SK-MEL-5 (cell line): ENCODE measurements around the gene FGFBP2. TPM values are rescaled to one million over a fixed set of nuclear protein-coding genes. Genes with fewer than 3 reads are reported as not detected.
A peak's percentile ranks its signal among the peaks of the same experiment; 100 is the strongest.

ENCODE experiments used
- DNase-seq: peaks from one replicate; pipeline ENCODE4 v3.0.0-alpha.2; 2016; ENCODE audit warnings: low read depth, low spot score
- in situ Hi-C: cut with HindIII; loops from 2 replicates; pipeline ENCODE4 v1.10.0; 2016; ENCODE audit warnings: low sequenced_read_pairs, high pct_unique_total_duplicates, low pct_unique_long_range_greater_than_20kb
- total RNA-seq: library from RNA; depleted of rRNA; stranded (reverse); fragments of >200 nt; shearing (Covaris generic); gene quantifications from 2 replicates; pipeline ENCODE4 v1.2.3, GENCODE V29; 2014

The FGFBP2 gene
- total RNA-seq, 1 experiment from 2014 or later = 14.5 TPM

DNA sequence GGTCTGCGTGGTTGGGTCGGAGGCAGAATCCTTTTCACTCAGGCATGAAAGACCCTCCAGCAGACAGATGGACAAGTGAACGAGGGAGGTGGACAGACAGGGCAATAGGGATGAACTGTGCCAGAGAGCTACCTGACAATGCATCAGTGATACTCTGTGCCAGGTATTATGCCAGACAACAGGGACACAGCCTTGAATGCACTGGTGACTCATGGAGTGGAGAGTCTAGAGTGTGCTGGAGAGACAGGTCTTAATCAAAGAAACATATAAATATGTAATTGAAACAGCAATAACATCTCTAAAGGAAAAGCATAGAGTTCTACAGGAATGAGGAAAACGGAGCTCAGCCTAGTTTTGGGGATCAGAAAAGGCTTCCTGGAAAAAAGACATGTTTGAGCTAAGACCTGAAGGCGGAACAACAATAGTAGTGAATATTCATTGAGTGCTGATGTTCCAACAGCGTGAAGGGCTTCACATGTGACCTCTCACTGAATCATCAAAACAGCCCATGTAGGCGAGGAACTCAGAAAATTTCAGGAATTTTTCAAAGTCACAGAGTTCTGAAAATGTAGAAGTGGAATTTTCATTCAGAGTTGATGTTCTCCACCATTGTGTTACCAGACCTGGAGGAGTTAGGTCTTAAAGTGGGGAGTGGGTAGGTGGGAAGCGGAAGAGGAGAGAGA, 20.0 kb upstream of the FGFBP2 start:
- in situ Hi-C loops = no loop called here
- no peak for DNase-seq

DNA sequence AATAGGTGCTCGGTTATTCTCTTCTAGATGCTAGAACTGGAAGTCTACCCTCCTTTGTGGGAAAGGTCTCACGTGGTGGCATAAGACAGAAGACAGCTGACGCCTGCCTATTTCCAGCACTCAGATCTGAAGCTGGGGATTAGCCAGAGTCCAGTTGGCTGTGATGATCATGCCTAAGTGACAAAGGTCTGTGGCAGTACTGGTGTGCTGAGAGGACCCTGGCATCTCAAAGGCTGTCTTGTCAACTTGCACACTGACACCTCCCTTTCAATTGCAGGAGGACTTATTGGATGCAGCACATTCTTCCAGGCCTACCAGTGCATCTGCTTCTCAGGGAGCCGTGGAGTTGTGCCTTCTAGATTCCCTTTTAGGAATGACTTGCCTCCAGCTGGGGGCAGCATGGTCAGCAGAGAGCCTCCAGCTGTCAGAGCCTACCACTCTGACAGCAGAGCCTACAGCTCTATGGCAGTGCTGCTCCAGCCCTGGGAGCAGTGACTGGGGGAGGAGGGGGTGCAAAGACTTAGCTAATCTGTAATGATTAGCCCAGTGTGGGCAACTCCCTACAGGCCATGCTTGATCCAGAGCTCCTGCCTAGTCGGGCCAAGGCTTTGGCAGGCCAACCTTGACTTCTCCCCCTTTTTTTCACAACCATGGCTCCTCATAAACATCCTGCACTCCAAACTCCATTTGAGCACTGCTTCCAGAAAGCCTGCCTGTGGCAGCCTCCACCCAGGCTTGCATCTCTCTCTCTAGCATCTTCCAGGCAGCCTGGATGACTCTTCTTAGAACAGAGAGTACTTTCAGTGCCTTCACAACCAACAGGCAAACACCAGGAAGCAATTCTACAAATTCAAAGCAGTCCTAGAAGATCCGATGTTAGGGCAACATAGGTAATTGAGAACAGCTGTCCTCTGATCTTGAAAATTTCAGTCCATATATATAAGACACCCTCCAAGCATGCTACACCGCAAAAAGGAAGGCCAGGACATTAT, 13.8 kb upstream of the FGFBP2 start:
- peak; percentile 44 for DNase-seq
- in situ Hi-C loops = no loop called here

DNA sequence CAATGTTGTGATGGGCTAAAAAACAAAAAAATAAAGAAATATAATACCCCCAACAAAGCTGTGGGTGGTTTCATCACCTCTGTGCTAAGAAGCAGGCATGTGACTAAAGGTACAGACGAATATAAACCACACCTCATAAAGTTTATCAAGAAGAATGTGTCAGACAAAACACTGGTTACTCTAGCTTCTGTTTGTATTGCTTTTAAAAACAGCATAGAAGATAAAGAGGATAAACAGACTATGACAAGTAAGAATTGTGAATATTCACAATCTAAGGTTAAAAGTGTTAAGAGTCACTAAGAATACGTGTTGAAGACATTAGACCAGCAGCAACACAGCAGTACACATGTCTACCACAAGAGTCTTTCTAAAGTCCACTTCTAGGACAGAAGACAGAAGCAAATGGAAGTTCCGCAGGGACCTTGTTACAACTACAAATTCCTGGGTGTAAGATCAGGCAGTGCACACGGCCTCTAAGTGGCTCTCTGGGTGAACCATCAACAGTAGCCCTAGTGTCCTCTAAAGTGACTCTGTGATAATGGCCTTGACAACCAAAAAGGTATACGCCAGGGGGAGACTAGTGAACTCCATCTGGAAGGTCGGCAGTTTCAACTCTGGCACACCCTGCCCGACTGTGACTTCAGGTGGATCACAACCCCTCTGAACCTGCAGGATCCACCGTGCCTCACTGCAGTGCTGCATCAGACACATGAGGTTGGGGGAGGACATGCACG, 8.3 kb upstream of the FGFBP2 start:
- in situ Hi-C loops = no loop called here
- no peak for DNase-seq

DNA sequence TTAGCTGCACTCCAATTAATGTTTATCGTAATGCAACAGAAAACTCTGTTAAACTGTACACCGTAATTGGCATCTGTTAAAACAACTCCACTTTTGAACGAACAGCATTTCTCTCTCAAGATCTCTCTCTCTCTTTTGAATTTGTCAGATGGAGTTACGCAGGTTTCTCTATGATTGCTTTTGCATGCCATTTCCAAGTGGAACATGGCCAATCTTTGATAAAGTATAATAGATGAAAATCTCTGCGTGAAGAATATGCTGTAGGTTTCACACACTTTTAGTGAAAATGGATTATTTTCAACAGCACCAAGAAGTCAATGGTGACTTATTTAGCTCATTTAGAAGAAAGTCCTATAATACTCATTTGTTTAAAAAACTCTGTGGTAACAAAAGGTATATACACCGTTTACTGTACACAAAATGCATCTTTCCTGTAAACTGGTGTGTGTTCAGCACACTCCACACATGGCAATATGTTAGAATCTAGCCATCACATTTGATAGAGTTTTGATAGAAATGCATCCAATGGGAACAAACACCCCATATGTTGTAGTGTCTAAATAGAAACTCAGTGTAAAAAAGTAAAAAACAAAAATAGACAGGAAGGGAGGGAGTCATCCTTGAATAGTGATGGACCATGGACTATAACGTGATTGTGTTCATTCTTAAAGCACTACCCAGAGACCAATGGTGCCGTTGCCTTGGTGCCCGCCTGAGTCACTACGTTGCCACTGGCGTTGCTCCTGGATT, 5.8 kb upstream of the FGFBP2 start:
- in situ Hi-C loops = no loop called here
- no peak for DNase-seq

DNA sequence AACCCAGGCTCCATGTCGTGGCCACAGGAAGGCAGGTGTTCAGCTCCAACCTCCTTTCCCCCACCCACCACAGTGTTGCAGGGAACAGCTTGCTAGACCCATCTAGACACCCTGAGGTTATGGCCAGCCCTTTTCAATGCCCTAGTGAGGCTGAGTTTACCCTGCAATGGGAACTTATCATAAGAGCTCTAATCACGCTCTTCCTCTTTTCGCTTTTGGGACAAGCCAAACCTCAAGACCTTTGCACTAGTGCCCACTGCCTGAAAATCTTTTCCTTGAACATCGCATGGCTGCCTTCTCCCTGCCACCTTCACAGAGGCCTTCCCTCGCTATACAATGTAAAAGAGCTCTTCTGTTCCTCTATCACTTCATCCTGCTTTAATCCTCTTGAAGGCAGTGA, 2.4 kb upstream of the FGFBP2 start:
- in situ Hi-C loops = no loop called here
- no peak for DNase-seq

DNA sequence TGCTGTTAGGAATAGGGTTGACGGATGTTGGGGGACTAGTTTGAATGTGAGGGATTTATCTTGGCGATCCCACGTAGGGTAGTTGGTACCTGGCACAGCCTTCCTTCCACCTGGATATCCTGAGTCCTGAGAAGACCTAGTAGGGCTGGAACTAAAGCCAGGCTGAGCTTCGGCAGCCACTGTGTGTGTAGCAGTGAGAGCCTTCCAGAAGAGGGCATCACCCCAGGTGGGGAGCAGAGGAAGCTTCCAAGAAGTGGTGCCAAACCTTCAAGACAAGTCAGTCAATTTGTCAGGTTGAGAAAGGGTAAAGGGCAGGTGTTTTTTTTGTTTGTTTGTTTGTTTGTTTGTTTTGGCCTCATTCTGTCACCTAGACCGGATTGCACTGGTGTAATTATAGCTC, 1.2 kb upstream of the FGFBP2 start:
- in situ Hi-C loops = no loop called here
- DNase-seq = peak; percentile 24

DNA sequence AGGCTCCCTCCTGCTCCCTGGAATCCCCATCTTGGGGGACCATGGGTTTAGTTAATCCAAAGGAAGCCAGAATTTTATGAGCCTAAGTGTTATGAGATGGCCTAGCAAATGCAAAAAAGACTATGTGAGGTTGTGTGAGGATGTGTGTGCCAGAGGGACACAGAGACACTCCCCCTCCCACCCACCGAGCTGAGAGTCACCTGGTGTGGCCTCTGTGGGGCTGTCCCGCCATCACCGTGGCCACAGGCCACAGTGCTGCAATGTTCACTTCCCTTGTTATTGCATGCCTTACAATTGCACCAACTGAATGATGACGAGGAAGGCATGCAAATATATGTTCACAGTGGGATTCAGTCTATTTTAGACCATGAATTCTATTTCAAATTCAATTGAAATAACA, 601 bp upstream of the FGFBP2 start:
- DNase-seq = no peak
- in situ Hi-C loops = no loop called here

DNA sequence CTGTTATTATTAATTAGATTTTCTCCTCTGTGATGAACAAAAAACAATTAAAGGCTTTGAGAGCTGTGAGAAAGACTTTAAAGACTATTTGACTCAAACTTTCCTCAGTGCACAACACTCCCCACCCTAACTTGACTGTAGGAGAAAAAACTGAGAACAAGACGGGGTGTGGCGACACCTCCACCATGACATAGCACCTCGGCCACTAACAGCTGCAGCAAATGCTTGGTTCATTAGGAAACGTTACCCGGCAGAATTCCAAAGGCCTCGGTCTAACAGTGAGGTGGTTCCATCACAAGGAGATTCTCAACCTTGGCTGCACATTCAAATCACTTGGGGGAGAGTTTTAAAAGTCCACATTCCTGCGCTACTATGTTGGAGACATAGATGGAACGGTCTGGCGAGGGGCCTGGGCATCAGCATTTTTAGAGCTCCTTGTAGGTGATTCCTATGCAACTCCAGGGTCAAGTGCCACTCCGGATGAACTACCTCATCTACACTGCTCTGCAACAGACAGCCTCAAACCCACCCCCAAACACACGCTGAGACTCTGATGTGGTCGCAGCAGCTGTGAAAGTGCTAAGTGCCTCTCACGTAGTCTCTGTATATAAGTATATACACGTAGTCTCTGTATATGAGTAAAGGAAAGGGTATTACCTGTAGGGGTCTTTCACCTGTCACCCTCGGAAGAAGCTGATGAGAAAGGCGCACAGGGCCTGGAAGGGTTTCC, 1.0 kb downstream of the FGFBP2 start:
- in situ Hi-C loops = no loop called here
- no peak for DNase-seq

DNA sequence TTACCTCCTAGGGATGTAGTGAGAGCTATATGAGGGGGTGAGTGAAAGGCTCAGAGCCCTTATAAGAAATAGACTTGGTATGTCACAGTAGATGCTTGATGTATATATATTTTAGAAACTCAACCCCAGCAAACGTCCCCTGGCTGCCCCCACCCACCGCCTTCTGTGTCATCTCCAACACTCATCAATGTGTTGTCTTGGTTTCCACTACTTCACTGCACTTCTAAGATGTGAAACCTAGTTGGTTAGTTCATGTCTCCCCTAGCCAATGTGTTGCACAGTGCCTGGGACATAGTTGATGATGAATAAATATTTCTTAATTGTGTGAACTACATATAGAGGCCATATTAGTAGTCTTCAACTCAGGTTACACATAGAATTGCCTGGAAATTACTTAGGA, 4.4 kb downstream of the FGFBP2 start:
- DNase-seq = no peak
- in situ Hi-C loops = no loop called here

DNA sequence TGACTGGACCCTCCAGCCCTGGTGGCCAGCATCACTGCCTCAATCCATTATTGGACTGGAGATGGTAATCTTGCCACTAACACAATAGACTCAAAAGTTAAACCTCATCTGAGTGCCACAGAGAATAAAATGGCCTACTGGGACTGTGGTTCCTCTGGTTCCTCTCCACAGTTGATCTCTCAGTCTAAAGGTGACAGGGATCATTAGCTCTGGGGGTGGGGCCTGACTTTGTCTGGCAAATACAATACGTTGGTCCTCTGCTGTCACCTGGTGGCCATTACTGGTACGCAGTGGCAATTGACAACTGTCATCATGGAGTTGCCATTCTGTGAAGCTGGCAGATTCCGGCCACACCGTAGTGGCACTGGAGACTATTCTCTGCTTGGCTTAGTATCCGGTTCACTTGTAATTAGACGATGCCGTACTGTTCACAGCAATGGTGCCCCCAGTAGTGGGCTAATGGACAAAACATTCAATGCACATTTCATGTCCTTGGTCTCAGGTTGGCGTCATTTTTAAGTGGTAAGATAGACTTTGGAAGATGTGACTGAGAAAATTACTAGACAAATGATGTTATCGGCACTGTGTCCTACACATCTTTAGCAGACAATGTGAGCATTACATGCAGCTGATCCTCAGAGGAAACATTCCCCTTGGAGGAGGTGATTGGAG, 6.7 kb downstream of the FGFBP2 start:
- in situ Hi-C loops = no loop called here
- DNase-seq = peak; percentile 84

DNA sequence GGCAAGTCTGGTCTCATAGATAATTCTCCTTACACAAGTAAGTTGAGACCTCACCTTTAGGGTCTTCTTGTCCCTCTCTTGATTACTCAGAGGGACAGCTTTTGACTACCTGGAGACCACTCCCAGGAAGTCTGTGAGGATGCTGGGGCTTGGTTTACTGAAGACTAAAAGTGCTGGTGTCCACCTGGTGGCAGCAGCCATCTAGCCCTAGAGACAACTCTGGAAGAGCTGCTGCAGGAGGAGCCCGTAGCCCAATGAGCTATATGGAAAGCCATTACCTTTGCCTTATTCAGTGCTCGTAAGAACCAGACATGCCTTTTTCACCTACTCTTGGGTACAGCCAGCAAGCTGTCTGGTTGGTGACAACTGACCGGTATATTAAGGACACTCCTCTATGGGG, 7.3 kb downstream of the FGFBP2 start:
- DNase-seq = peak; percentile 30
- in situ Hi-C loops = no loop called here

DNA sequence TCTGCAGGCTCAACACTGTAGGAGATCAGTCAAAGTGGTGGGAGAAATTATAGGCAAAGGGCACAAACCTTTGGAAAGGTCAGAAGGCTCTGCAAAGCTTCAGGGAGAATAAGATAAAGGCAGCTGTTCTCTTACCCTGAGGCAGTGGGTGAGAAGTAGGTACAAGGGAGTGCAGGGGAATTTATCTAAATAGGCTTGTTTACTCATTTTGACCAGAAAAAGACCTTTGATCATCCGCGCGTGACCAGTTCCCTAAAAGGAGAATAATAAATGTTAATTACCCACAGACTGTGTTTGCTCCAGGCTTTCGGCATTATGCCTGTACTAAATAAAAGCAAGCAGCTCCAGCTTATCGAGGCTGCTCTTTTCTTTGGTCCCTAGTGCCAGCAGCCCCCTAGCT, 9.3 kb downstream of the FGFBP2 start:
- in situ Hi-C loops = no loop called here
- no peak for DNase-seq

DNA sequence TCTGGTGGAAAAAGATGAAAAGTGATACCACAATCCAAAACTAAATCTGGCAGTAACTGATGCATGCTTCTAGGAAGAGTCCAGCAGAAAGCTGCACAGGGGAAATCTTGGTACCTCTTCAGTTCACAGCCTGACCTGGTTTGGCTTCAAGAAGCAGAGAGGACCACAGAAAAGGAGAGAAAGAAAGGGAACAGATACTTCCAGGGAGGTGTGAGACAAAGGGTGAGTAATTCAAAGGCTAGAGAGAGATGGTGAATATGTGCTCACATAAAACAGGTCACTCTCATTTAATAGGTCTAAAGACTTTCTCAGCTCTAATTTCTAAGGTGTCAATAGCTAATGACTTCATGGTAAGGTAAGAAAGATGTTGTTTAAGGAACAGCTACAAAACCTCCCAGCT, 11.2 kb downstream of the FGFBP2 start:
- in situ Hi-C loops = no loop called here
- DNase-seq = no peak

DNA sequence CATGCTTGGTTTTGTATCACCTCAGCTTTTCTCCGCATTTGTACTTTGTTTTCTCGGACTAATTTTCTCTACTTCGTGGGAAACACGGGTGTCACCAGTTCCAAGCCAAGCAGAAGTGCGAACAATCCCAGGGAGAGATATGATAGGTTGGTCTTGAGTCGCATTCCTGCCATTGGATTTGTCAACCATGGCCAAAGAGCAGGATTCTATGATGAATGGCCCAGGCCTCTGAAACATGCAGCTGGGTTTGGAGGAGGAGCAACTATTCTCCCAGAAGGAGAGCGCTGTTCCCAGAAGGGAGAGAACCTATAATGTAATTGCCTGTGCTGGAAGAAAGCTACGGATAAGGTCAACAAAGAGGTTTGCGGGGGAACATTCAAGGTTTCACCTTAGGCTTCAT, 14.1 kb downstream of the FGFBP2 start:
- in situ Hi-C loops = no loop called here
- DNase-seq = no peak

DNA sequence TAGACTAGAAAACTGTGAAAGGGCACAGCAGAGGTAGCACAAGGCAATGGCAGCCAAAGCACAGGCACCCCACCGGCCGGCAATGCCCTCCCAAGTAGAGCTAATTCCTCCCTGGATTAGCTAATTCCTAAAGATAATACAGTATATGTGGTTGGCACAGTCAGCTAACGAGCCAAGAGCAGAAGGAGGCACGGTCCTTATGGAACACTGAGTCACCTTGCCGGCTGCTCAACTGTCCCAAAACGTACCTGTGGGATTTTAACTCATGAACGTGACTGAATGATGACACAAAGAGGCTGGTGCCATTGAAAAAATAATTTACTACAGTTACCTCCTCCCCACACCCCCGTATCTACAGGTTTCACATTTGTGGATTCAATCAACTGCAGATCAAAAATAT, 15.3 kb downstream of the FGFBP2 start:
- in situ Hi-C loops = no loop called here
- DNase-seq = no peak

DNA sequence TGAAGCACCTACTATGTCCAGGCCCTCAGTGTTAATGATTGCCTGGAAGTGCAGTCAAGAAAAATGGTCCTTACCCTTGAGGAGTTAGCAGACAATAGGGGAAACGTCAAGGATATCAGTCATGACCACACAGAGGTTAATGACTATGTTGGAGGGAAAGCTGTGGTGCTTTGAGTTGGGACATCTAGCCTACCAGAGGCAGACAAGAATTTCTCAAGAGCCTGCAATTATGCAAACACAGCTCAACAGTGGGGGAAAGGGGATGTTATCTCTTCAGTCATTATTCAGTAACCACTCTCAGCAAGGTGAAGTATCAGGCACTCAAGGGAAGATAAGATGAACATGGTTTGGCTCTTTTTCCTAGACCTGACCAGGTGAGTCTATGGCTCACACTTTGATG, 17.5 kb downstream of the FGFBP2 start:
- DNase-seq = no peak
- in situ Hi-C loops = no loop called here

DNA sequence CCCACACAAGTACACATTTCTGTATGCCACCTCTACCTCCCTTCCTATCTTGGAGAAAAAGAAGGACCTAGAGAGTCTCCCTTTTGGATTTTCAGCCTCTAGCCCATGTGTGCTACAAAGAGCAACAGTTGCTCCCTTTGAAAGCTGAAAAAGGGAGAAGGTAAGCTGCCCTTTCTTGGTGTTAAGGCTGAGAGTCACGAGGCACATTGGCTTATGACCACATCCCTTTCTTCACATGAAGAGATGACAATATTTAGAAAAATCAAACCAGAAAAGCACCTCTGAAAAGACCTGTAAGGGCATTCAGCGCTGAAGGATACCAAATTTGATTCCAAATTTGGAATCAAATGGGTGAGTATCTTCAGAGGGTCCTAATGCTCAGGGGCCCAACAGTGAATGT, 18.1 kb downstream of the FGFBP2 start:
- in situ Hi-C loops = no loop called here

More for the DNA sequence above, 18.1 kb downstream of the FGFBP2 start:
- no peak for DNase-seq
